HepG2 (cell line): ENCODE measurements around the gene CCT3. TPM values are rescaled to one million over a fixed set of nuclear protein-coding genes. Genes with fewer than 3 reads are reported as not detected.

ENCODE experiments used
- GABPA ChIP-seq, 2 experiments: IDR thresholded peaks; 2 replicates each; pipeline ENCODE4 v1.6.1; 2011 to 2016; ENCODE audit warnings: low read depth in 2 of 2, low read length in 1 of 2, missing biosample characterization in 1 of 2, missing genetic modification characterization in 1 of 2
- HOXA9 ChIP-seq: sonication (generic); formaldehyde crosslinking; IDR thresholded peaks from 2 replicates; pipeline ENCODE4 v1.8.1; 2022; ENCODE audit warnings: missing genetic modification reagents, mild to moderate bottlenecking, moderate library complexity, borderline replicate concordance
- MAFG ChIP-seq: sonication (generic); formaldehyde crosslinking; IDR thresholded peaks from 2 replicates; pipeline ENCODE4 v1.5.1; 2020; ENCODE audit warnings: mild to moderate bottlenecking, missing genetic modification reagents
- RNF2 ChIP-seq: fragments of 450-650 bp; conservative IDR thresholded peaks from 2 replicates; pipeline ENCODE4 v1.6.1; 2016; ENCODE audit warnings: low read depth
- STAG1 ChIP-seq: sonication (generic); formaldehyde crosslinking; IDR thresholded peaks from 2 replicates; pipeline ENCODE4 v1.4.0; 2020; ENCODE audit warnings: missing genetic modification reagents
- TCF12 ChIP-seq, 2 experiments: fragments of 450-650 bp in 1 of 2; sonication (generic) in 1 of 2; formaldehyde crosslinking in 1 of 2; IDR thresholded peaks; 2 replicates each; pipeline versions ENCODE4 v1.6.1 to v1.8.0; 2017 to 2022; ENCODE audit warnings: antibody characterized with exemption in 1 of 2, mild to moderate bottlenecking in 1 of 2, missing genetic modification reagents in 1 of 2, moderate library complexity in 1 of 2
- ZNF329 ChIP-seq: sonication (generic); formaldehyde crosslinking; IDR thresholded peaks from 2 replicates; pipeline ENCODE4 v1.9.0; 2021; ENCODE audit warnings: low read depth, mild to moderate bottlenecking, missing genetic modification reagents
- polyA plus RNA-seq, 8 experiments: library from polyadenylated mRNA; depleted of rRNA in 3 of 8; stranded (reverse) in 7 of 8; unstranded in 1 of 8; fragments of >200 nt; fragmentation: Illumina TruSeq in 4 of 8; extraction: Trizol in 4 of 8; gene quantifications; 2 replicates each; pipeline versions ENCODE4 v1.2.1 to v1.2.3, GENCODE V29; 2011 to 2016; ENCODE audit warnings: low read depth in 4 of 8, missing spikeins in 1 of 8, mixed read lengths in 1 of 8; ENCODE audit not compliant: insufficient read depth in 1 of 8
- total RNA-seq, 5 experiments: library from RNA; depleted of rRNA; stranded (reverse); fragments of >200 nt; fragmentation: Illumina TruSeq; extraction: Trizol; gene quantifications; 2 replicates each; pipeline ENCODE4 v1.2.3, GENCODE V29; 2016; ENCODE audit warnings: low read depth in 1 of 5
- TF ChIP-seq, protein P1 (sequence below): sonication (generic); formaldehyde crosslinking; IDR thresholded peaks from 2 replicates; pipeline ENCODE4 v1.4.0; 2020; ENCODE audit warnings: missing genetic modification reagents, borderline replicate concordance
- TF ChIP-seq, protein P2 (sequence below): sonication (generic); formaldehyde crosslinking; IDR thresholded peaks from 2 replicates; pipeline ENCODE4 v1.5.0; 2020; ENCODE audit warnings: mild to moderate bottlenecking, missing genetic modification reagents, borderline replicate concordance
- TF ChIP-seq, protein P3 (sequence below): sonication (generic); formaldehyde crosslinking; IDR thresholded peaks from 2 replicates; pipeline ENCODE4 v1.4.0; 2020; ENCODE audit warnings: missing genetic modification reagents, borderline replicate concordance
- TF ChIP-seq, protein P4 (sequence below): sonication (generic); formaldehyde crosslinking; IDR thresholded peaks from 2 replicates; pipeline ENCODE4 v1.8.0; 2022; ENCODE audit warnings: missing genetic modification reagents, low read depth, mild to moderate bottlenecking, borderline replicate concordance

CCT3 gene
- total and polyA plus RNA-seq, 2 of the 13 experiments (the other 11 are each of a cell fraction or from before 2014, with no cell fraction given): 319 to 615 TPM

DNA sequence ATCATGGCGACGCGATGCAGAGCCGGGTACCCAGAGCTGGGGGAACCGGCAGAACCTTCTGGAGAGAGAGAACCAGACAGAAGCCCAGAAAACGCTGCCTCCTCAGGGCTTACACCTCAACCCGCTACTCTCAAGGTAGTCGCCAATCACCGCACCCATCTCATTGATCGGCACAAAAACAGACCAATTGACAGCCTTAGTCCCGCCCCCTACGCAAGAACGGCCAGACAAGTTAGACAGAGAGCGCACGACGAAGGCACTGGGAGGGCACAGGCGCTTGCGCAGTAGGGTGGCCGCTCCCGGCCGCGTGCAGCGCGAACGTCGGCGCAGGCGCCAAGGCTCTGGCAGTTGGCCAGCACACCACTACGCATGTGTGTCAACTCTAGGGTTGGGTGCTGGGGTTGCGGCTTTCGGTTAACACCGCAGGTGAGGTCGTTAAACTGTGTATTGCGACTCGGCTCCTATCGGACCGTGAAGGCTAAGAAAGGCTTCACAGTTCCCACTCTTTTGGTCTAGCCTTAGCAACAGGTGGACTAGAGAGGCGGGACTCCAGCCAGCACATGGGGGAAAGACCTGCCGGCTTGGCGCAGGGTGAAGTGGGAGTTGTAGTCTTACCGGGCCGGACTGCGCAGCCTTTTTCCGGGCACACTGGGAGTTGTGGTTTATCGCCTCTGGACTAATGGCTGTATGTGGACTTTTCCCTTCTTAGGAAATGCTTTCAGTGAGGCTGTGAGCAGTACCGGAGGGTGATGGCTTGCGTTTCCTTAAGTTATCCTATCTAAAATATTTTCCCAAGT, at the start of gene CCT3, which contains the start of gene TSACC (continued):
- TF ChIP-seq HOXA9 (CRISPR knock-in tag) (no peak), MAFG (no peak), STAG1 (CRISPR knock-in tag) (no peak), TCF12 (IDR thresholded peaks at IDR 0.05) (no peak), TCF12 (CRISPR knock-in tag; IDR thresholded peaks at IDR 0.05) (no peak), RNF2 (no peak; the same call in 1 of the 2 replicates), GABPA (IDR thresholded peaks at IDR 0.05; ENCODE audit: low read depth, low read length) (peak; percentile 53), GABPA (CRISPR knock-in tag; IDR thresholded peaks at IDR 0.05; ENCODE audit: low read depth) (peak; percentile 85), ZNF329 (CRISPR knock-in tag) (no peak)
- TF ChIP-seq, protein P1, sequence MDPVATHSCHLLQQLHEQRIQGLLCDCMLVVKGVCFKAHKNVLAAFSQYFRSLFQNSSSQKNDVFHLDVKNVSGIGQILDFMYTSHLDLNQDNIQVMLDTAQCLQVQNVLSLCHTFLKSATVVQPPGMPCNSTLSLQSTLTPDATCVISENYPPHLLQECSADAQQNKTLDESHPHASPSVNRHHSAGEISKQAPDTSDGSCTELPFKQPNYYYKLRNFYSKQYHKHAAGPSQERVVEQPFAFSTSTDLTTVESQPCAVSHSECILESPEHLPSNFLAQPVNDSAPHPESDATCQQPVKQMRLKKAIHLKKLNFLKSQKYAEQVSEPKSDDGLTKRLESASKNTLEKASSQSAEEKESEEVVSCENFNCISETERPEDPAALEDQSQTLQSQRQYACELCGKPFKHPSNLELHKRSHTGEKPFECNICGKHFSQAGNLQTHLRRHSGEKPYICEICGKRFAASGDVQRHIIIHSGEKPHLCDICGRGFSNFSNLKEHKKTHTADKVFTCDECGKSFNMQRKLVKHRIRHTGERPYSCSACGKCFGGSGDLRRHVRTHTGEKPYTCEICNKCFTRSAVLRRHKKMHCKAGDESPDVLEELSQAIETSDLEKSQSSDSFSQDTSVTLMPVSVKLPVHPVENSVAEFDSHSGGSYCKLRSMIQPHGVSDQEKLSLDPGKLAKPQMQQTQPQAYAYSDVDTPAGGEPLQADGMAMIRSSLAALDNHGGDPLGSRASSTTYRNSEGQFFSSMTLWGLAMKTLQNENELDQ: no peak
- TF ChIP-seq, protein P2, sequence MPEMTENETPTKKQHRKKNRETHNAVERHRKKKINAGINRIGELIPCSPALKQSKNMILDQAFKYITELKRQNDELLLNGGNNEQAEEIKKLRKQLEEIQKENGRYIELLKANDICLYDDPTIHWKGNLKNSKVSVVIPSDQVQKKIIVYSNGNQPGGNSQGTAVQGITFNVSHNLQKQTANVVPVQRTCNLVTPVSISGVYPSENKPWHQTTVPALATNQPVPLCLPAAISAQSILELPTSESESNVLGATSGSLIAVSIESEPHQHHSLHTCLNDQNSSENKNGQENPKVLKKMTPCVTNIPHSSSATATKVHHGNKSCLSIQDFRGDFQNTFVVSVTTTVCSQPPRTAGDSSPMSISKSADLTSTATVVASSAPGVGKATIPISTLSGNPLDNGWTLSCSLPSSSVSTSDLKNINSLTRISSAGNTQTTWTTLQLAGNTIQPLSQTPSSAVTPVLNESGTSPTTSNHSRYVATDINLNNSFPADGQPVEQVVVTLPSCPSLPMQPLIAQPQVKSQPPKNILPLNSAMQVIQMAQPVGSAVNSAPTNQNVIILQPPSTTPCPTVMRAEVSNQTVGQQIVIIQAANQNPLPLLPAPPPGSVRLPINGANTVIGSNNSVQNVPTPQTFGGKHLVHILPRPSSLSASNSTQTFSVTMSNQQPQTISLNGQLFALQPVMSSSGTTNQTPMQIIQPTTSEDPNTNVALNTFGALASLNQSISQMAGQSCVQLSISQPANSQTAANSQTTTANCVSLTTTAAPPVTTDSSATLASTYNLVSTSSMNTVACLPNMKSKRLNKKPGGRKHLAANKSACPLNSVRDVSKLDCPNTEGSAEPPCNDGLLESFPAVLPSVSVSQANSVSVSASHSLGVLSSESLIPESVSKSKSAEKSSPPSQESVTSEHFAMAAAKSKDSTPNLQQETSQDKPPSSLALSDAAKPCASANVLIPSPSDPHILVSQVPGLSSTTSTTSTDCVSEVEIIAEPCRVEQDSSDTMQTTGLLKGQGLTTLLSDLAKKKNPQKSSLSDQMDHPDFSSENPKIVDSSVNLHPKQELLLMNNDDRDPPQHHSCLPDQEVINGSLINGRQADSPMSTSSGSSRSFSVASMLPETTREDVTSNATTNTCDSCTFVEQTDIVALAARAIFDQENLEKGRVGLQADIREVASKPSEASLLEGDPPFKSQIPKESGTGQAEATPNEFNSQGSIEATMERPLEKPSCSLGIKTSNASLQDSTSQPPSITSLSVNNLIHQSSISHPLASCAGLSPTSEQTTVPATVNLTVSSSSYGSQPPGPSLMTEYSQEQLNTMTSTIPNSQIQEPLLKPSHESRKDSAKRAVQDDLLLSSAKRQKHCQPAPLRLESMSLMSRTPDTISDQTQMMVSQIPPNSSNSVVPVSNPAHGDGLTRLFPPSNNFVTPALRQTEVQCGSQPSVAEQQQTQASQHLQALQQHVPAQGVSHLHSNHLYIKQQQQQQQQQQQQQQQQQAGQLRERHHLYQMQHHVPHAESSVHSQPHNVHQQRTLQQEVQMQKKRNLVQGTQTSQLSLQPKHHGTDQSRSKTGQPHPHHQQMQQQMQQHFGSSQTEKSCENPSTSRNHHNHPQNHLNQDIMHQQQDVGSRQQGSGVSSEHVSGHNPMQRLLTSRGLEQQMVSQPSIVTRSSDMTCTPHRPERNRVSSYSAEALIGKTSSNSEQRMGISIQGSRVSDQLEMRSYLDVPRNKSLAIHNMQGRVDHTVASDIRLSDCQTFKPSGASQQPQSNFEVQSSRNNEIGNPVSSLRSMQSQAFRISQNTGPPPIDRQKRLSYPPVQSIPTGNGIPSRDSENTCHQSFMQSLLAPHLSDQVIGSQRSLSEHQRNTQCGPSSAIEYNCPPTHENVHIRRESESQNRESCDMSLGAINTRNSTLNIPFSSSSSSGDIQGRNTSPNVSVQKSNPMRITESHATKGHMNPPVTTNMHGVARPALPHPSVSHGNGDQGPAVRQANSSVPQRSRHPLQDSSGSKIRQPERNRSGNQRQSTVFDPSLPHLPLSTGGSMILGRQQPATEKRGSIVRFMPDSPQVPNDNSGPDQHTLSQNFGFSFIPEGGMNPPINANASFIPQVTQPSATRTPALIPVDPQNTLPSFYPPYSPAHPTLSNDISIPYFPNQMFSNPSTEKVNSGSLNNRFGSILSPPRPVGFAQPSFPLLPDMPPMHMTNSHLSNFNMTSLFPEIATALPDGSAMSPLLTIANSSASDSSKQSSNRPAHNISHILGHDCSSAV (CRISPR knock-in tag): no peak
- TF ChIP-seq, protein P3, sequence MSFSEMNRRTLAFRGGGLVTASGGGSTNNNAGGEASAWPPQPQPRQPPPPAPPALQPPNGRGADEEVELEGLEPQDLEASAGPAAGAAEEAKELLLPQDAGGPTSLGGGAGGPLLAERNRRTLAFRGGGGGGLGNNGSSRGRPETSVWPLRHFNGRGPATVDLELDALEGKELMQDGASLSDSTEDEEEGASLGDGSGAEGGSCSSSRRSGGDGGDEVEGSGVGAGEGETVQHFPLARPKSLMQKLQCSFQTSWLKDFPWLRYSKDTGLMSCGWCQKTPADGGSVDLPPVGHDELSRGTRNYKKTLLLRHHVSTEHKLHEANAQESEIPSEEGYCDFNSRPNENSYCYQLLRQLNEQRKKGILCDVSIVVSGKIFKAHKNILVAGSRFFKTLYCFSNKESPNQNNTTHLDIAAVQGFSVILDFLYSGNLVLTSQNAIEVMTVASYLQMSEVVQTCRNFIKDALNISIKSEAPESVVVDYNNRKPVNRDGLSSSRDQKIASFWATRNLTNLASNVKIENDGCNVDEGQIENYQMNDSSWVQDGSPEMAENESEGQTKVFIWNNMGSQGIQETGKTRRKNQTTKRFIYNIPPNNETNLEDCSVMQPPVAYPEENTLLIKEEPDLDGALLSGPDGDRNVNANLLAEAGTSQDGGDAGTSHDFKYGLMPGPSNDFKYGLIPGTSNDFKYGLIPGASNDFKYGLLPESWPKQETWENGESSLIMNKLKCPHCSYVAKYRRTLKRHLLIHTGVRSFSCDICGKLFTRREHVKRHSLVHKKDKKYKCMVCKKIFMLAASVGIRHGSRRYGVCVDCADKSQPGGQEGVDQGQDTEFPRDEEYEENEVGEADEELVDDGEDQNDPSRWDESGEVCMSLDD (CRISPR knock-in tag): no peak
- TF ChIP-seq, protein P4, sequence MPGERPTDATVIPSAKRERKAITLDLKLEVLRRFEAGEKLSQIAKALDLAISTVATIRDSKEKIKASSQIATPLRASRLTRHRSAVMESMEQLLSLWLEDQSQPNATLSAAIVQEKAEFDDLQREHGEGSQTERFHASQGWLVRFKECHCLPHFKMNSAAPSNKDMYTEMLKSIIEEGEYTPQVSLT: no peak
